ENCODE measurements around the gene DEK.

Gene DEK

GRCh38 chr6:18268066-18268465 lies 3.7 kb upstream of the DEK start:
- no peak for DNase-seq

GRCh38 chr6:18266523-18266912 lies 2.2 kb upstream of the DEK start:
- no peak for DNase-seq

- no peak for DNase-seq
Observed at GRCh38 chr6:18265787-18266522, 1.6 kb upstream of the DEK start.

- no peak for DNase-seq
Observed at GRCh38 chr6:18264923-18265377, 620 bp upstream of the DEK start.

GRCh38 chr6:18263418-18264218 lies 712 bp downstream of the DEK start:
- peak; percentile 88 for DNase-seq

- peak; percentile 41 for DNase-seq
Observed at GRCh38 chr6:18262702-18263417, 1.5 kb downstream of the DEK start.

GRCh38 chr6:18261877-18262276 lies 2.5 kb downstream of the DEK start:
- no peak for DNase-seq

GRCh38 chr6:18260448-18261106 lies 3.8 kb downstream of the DEK start:
- no peak for DNase-seq

GRCh38 chr6:18259675-18260447 lies 4.5 kb downstream of the DEK start:
- no peak for DNase-seq

- no peak for DNase-seq
Observed at GRCh38 chr6:18254793-18255192, 9.5 kb downstream of the DEK start.

- DNase-seq, result no peak
Observed at GRCh38 chr6:18253635-18254034, 10.7 kb downstream of the DEK start.

- DNase-seq, result no peak
Observed at GRCh38 chr6:18249271-18249670, 15.1 kb downstream of the DEK start.

- no peak for DNase-seq
Observed at GRCh38 chr6:18248698-18249097, 15.6 kb downstream of the DEK start.

GRCh38 chr6:18247002-18247401 lies 17.3 kb downstream of the DEK start:
- DNase-seq, result no peak

GRCh38 chr6:18246205-18246604 lies 18.1 kb downstream of the DEK start:
- DNase-seq, result no peak

- no peak for DNase-seq
Observed at GRCh38 chr6:18245642-18246041, 18.7 kb downstream of the DEK start.

- DNase-seq, result no peak
Observed at GRCh38 chr6:18245079-18245478, 19.3 kb downstream of the DEK start.

- no peak for DNase-seq
Observed at GRCh38 chr6:18244251-18244650, 20.1 kb downstream of the DEK start.

- DNase-seq, result no peak
Observed at GRCh38 chr6:18243302-18243893, 20.9 kb downstream of the DEK start.

- no peak for DNase-seq
Observed at GRCh38 chr6:18242062-18242851, 22.1 kb downstream of the DEK start.

Data from right kidney (tissue), 1 donor.